NOMO-1 treated with DMSO at 0.1 percent for 48 hours (cell line): Measurements from ENCODE around the gene MAP1LC3A.

ENCODE experiments used
- DNase-seq: peaks from one replicate; lab custom pipeline; 2025; ENCODE audit not compliant: unreplicated experiment; lab: John Stamatoyannopoulos, UW

The MAP1LC3A gene

DNA sequence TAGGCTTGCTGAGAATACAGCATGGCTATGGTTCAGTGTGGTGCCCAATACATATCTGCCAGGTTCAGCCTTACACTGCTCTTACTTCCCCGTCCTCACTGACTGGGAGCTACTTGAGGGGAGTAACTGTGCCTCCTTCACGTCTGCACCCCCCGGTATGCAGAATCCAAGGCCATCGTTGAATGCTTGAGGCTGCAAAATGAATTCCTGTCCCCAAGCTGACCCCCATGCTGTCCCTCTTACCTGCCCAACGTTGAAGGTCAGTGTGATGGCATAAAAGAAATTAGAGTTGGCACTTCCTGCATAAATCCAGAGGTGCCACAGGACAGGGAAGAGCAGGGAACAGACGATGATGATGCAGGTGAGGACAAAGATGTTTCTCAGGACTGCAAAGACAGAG is 16.3 kb downstream of the MAP1LC3A start:
- DNase-seq = no peak

DNA sequence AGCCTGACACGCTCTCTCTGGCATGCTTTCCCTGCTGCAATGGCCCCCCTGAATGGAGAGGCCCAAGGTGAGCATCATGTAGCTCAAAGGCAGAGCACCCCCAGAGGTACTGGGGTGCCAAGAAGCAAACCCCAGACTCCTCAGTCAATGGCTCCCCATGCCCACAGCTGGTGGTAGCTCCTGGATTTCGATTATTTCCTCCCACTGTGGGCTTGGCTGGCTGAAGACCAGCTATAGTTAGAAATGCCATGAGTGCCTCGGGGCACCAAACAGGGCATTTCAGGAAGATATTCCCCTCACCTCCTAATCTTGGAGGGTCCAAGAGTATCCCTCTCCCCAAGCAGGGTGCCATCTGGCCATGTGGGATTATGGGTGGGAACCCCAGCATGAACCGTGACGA is 16.8 kb downstream of the MAP1LC3A start:
- DNase-seq = no peak

DNA sequence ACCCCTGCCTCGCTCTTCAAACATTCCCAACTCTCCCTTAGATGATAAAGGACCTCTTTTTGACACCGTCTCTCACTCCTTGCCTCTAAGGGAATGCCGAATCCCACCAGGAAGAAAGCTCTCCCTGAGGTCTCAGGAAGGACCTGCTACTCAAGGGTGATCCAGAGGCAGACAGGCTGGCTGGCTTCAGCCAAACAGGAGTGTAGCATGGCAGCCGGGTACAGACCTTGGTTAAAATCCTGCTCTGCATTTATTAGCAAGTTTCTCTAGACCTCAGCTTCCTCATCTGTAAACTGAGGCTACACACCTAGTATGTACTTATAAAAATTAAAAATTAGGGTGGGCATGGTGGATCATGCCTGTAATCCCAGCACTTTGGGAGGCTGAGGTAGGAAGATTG is 17.2 kb downstream of the MAP1LC3A start:
- no peak for DNase-seq

DNA sequence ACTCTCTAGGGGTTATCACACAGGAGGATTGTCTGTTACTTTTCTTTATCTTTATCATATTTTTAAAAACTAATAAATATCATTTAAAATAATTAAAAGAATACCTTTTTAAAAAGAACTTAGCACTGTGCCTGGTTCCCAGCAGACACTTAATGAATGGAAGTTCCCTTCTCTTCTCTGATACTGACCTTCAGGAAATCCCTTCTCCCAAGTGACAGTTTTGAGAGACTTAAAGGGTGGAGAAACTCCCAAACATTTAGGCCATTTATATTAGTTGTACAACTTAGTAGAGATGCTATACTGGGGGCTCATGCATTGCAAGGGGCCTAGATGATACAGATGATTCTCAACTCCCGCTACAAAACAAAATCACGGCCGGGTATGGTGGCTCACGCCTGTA is 18.5 kb downstream of the MAP1LC3A start:
- DNase-seq = no peak

DNA sequence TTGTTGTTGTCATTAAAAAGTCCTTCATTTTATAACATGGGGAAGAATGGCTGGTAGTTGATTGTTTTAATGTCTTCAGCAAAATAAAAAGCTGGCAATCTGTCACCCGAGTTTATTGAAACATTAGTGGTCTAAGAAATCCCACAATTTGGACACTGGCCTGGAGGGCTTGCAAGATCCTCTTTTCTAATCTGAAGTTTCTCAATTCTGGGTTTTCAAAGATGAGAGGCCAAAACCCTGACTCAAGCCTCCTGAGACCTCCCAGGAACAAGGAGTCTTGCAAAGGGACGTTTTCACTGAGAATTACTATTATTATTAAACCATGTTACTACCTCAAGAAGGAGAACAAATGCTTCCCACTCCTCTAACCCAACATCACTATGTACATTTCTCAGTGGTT is 19.5 kb downstream of the MAP1LC3A start:
- DNase-seq = peak; percentile 26

DNA sequence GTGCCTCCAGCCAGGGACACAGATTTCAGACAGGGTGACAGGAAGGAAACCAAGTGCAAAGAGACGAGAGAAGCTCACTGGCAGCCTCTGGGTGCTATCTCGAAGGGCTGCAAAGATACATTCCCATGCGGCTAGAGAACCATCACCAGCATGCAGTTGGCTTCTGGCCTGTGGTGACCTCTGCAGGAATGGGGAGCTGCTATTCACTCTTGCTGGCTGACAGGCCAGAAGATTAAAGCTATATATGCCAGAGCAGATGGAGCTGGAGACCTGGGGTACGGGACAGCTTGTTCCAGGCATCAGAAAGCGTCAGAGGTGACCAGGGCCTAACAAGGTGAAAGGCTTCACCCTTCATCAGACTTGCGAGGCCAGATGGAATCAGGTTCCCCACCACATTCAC is 20.0 kb downstream of the MAP1LC3A start:
- DNase-seq = no peak

DNA sequence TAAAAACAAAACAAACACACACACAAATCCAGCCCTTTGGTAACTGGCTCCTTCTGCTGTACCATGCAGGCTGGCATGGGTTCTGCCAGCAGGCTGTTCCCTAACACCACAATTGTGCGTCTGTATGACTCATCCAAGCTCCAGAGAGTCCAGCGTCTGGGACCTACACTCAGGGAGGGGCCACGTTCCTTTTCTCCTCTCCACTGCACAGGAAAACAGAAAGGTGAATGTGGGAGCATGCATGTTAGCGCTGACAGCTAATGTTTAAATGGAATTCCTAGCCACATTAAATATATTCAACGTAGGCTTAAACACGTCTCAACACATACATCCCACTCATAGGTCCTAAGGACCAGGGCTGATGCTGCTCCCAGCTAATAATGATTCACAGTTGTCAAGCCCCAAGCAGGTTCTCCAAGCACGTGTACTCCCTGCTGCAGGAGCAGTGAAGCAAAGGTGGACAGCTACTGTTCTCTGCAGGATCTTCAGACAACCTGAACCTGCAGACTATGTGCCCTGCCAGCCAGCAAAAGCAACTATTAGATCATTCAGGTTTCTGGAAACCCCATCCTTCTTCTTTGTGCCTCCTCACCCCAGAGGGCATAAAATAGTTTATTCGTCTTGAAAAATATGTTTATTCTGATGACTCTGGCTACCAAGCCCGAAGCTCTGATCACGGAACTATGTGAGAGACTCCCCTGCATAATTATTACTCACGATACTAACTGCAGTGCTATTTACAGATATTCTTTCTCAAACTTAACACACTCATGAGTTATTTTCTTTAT is 20.9 kb downstream of the MAP1LC3A start:
- DNase-seq = peak; percentile 21

DNA sequence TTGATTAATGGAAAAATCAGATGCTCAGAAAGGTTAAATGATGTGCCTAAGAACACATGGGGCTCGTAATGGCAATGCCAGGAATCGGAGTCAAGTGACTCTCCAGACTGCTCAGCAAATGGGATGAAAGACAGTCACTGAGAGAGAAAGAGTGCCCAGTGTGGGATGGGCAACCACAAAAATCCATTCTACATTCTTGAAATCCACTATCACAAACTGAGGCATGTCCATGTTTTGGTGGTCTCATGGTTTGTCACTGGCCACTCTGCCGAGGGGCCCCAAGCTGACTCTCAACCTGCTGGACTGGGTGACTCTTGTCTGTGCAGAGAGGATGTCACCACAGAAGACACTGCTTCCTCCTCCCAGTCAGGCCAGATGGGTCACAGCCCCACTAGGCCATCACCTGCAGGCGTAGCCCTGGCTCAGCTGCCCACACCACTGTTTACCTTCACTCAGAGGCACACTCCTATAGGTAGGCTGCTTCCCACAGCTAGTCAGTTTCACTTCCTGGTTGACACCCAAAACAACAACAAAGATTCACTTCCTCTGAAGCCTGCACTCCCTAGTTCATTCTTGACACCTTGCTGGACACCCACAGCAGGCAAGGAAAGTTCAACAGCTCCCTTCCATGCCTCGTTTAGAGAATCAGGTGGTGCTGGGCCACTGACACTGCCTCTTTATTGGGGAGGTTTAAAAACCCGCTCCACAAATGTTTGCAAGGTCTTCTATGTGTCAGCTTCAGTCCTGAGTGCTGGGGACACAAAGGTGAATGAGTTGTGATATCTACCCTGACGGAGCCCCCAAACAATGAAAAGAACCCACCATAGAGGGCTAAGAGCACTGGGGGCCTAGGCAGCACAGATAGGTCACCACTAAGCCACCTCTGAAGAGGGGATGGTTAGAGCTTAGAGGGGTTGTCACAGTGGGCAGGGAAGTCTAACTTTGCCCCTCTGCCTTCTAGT is 21.7 kb downstream of the MAP1LC3A start:
- peak; percentile 59 for DNase-seq

DNA sequence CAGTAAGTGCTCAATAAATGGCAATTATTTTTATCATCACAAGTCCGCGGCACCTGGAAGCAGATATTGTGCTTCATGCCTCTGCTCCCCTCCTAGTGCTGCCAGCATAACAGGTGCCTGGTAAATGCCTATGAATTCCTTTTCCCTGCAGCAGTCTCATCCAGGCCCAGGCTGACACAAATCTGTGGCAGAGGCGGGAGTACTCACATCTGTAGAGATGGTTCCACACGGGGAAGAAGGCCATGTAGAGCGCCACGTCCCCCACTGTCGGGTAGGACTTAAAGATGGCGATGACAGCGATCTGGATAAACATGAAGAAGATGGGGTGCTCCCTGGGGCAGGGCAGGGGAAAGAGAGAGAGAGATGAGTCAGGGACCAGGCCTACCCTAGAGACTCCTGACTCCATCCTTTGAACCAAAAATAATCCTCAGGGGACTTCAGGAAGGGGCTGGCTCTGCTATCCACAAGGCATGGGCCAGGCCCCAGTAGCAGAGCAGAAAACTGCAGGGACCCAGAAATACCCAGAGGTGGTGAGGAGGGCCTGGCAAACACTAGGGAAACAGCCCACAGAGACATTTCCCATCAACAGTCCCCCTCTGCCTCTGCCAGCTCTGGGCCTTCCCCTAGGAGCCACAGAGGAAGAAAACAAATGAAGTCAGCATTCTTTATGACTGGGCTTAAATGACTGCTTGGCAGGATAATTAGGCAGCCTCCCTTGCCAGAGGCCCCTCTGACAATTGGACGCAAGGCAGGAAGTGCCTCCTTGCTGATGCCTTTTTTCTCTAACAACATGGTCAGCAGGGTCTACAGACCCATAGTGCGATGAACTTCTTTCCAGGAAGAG is 23.0 kb downstream of the MAP1LC3A start:
- peak; percentile 31 for DNase-seq

DNA sequence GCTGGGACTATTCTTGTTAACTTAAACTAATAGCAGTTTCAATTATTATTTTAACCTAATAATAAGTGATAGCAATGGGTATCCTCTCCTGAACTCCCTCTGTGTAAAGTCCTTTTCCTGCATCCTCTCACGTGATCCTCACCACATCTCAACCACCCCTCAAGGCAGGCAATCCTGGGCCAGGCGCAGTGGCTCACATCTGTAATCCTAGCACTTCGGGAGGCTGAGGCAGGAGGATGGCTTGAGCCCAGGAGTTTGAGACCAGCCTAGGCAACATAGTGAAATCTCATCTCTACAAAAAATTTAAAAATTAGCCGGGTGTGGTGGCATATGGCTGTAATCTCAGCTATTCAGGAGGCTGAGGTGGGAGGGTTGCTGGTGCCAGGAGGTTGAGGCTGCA is 23.7 kb downstream of the MAP1LC3A start:
- DNase-seq = no peak

DNA sequence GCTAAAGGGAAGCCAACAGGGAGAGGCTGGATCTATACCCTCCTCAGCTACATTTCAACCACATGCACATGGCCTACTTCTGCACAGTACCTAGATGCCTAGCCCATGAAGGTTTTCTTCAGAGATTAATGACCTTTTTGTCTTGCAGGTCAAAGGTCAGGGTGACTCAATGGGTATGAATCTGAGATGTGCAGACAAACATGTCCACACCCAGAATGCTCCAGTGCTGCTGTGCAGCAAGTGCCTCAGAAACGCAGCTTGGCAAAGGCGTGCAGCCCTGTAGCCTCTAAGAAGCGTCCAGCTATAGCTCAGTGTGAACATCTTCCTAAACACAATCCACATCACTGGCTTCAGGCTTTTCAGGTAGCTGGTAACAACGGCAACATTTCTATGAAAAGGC is 24.4 kb downstream of the MAP1LC3A start:
- no peak for DNase-seq

DNA sequence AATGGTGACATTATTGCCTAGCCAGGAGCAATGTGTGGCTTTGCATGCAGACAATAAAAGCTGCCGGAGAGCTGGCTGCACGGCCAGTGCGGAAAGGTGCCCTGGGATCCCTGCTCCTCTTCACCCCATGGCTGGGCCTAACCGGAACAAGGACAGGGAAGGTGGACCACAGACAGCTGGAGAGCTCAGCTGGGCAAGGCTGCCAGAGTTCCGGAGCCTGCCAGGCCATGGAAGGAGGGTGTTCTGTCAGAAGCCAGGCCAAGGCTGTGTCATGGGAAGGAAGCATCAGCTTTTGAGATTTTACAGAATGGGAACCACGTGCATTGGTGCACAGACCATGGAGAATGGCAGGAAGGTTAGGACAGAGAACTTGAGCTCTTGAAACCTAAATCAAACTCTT is 25.0 kb downstream of the MAP1LC3A start:
- no peak for DNase-seq

DNA sequence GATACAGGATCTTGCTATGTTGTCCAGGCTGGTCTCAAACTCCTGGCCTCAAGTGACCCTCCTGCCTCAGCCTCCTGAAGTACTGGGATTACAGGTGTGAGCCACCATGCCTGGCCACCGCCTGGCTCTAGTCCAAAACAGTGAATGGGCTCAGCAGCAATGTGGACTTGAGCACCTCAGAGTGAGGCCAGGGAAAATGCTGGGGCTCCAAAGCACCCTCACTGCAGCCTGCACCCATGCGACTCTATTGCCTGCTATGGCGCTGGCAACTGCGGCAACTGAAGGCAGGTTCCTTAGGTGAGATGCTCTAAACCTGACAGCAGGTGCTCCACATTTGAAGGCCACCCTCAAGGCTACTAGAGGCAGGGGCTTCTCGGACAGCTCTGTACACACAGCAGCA is 26.5 kb downstream of the MAP1LC3A start:
- DNase-seq = no peak

DNA sequence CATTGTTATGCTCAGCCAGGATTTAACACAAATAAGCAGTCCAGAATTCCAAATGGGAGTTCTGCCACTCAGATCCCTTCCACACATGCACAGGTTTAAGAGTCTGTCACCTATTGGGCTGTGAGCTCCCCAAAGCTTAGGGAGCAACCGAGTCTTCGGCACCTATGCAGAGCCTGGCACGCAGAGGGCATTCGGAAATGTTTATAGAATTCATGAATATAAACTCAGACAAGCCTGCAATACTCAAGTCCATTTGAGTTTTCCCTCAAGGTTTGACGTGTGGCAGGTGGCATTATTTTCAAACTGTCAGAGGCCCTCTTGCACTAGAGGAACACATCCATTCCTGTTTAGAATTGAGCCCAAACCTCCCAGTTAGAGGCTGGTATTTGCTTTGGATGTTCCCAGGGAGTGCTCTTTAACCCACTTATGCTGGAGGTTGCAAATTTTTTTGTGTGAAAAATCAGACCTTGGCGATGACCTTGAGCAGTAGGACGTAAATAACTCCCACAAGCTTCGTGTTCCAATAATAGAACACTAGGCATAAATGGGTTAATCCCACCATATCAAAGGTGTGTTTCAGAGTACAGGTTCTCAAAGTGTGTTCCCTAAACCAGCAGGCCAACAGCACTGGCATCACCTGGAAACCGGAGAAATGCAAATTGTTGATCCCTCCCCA is 28.1 kb downstream of the MAP1LC3A start:
- no peak for DNase-seq

DNA sequence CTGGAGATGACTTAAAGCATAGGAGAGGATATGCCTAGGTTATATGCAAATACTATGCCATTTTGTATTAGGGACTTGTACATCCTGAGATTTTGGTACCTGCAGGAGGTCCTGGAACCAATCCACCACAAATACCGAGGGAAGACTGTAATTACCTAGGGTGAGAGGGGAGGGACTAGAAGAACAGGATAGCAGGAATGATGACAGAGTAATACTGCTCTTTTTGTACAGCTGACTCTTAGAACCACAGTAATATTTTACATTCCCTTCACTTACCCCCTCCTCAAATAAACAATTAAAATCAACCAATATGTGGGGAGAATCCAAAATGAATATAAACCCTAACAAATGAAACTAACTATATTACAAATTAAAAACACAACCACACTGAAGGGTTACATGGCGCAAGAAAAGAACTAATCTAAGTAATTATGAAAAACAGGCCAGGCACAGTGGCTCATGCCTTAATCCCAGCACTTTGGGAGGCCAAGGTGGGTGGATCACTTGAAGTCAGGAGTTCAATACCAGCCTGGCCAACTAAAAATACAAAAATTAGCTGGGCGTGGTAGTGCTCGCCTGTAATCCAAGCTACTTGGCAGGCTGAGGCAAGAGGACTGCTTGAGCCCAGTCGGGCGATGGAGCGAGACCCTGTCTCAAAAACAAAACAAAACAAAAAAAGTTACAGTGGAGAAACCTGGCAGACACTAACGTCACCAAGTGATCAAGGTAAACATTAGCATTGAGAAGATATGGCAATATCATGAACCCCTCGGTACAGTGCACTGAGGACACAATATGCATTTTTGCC is 37.1 kb downstream of the MAP1LC3A start:
- no peak for DNase-seq

DNA sequence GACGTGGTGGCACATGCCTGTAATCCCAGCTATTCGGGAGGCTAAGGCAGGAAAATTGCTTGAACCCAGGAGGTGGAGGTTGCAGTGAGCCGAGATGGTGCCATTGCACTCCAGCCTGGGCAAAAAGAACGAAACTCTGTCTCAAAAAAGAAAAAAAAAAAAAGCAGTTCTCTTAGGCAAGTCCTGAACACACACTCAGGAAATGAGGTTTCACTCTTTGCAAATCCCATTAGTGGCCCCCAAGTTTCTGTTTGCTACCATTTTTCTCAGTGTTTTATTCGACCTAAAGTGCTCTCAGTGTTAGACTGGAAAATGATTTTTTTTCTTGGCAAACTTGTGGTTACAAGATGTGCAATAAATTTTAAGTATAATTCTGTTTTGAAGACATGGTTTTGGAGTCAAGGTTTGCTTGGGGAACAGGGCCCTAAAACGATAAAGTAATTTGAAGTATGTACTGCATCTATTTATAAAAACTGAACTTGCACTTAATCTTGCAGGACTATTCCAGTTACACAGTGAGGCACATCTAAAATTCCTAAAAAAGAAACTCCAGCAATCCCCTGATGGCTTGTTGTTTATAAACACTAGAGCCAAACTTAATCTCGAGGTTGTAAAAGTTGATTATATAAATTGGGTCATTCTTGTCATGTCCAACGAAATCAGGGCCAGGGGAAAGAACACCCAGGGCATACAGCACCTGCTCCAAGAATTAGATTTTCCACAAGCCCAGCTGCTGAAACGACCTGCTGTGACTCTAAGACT is 42.6 kb downstream of the MAP1LC3A start:
- peak; percentile 14 for DNase-seq

DNA sequence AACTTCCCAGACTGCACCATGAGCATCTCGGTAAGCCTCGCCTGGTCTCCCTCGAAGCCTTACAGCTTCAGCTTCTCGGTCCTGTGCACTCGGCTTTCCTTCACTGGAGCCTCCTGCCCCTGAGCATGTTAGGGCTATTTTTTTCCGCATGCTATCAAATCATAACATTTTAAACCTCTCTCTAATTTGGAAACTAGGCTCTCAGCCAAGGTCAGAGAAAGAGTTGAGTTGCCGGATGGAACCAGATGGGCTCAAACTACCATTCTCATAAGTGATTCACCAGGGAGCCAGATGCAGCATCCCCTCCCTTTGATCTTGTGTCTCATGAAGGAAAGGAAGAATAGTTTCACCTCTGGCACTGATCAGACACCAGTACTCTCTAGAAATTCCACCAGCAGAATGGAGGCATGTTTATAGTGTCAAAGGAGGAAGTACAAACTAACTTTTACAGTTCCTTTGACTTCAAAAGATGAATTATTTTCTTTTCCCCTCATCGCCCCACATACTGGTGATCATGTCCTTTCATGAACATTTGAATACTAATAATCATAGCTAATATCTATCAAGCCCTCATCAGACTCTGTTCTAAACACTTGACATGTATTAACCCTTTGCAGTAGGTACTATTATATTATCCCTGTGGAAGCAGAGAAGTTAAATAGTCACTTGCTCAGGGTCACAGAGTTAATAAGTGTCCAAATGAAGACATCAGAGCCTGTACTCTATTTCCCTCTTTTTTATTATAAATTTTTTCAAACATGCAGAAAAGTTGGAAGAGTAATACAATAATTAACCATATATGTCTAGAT is 46.7 kb downstream of the MAP1LC3A start:
- DNase-seq = no peak

DNA sequence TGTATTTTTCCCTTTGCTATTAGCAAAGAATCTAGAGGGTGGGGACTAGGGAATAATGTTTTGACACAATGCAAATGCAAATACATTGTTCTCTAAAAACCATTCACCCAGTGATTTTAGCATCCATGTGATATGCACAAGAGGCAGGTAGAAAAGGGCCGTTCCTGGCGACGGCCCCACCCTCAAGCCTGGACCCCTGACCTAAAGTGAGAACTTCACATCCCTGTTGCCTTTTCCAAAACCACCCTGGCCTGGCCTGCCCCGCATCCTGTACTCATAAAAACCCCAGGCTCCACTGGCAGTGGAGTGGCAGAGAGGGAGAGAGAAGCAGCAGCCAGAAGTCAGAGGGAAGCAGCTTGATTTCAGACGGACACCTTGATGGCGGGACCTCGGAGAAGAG is 48.5 kb downstream of the MAP1LC3A start:
- no peak for DNase-seq
